Measurements from ENCODE around the gene NDRG2. TPM values are rescaled to one million over a fixed set of nuclear protein-coding genes. Genes with fewer than 3 reads are reported as not detected.
"Not testable (repeated sequence)": the region's sequence is repeated elsewhere in the genome, so short reads cannot be mapped to it uniquely, and the experiment has no call there.

The NDRG2 gene
- total RNA-seq, 2 donors from 2014 or later: 335 to 360 TPM

GRCh38 chr14:20996521-20996920, 28.3 kb downstream of the NDRG2 start:
- no peak for TF ChIP-seq CTCF (IDR thresholded peaks at IDR 0.05)
- no peak for DNase-seq (ENCODE audit: low spot score)
- no peak overlapping the region for H3K27ac ChIP-seq
- H3K4me3 ChIP-seq: no peak overlapping the region
- H3K27me3 ChIP-seq: no peaks in the 10 kb centered on the region
- peaks cover 0 to 6% of the 10 kb centered on the region in 2 donors for H3K4me1 ChIP-seq
- no peaks in the 10 kb centered on the region for H3K9me3 ChIP-seq
- H3K36me3 ChIP-seq: peaks cover 56% of the 10 kb centered on the region

GRCh38 chr14:20989787-20990600, 34.9 kb downstream of the NDRG2 start, which contains the start of gene METTL17:
TSS of gene METTL17 (plus strand) at chr14:20989980. CDS start at chr14:20990003, 23 bp downstream.
- Histone ChIP-seq H3K4me1 (peaks cover 0 to 25% of the 10 kb centered on the region in 2 donors), H3K27ac (peak within 1 kb of the TSS; percentile 79 to 87), H3K27me3 (no peaks in the 10 kb centered on the region), H3K36me3 (peaks cover 33% of the 10 kb centered on the region), H3K9me3 (no peaks in the 10 kb centered on the region), H3K4me3 (peak within 1 kb of the TSS; percentile 74 to 98)
- TF ChIP-seq CTCF (IDR thresholded peaks at IDR 0.05): no peak
- DNase-seq (ENCODE audit: low spot score): peak; percentile 96

GRCh38 chr14:20989471-20989786, 35.4 kb downstream of the NDRG2 start:
- DNase-seq (ENCODE audit: low spot score): no peak
- Histone ChIP-seq H3K36me3 (peaks cover 27% of the 10 kb centered on the region), H3K4me3 (peak overlapping the region; percentile 74 to 98), H3K4me1 (peaks cover 0 to 25% of the 10 kb centered on the region in 2 donors), H3K9me3 (no peaks in the 10 kb centered on the region), H3K27ac (peak overlapping the region; percentile 79 to 87), H3K27me3 (no peaks in the 10 kb centered on the region)
- TF ChIP-seq CTCF (IDR thresholded peaks at IDR 0.05): no peak

- Histone ChIP-seq H3K27ac (peak overlapping the region; percentile 79 to 87), H3K4me3 (peak overlapping the region; percentile 74 to 98), H3K4me1 (peaks cover 0 to 25% of the 10 kb centered on the region in 2 donors), H3K27me3 (no peaks in the 10 kb centered on the region), H3K9me3 (no peaks in the 10 kb centered on the region), H3K36me3 (peaks cover 22% of the 10 kb centered on the region)
- TF ChIP-seq CTCF (IDR thresholded peaks at IDR 0.05): no peak
- no peak for DNase-seq (ENCODE audit: low spot score)
Observed at GRCh38 chr14:20988717-20989470, 36.0 kb downstream of the NDRG2 start.

GRCh38 chr14:20986811-20987210, 38.0 kb downstream of the NDRG2 start:
- Histone ChIP-seq H3K27me3 (no peaks in the 10 kb centered on the region), H3K9me3 (no peaks in the 10 kb centered on the region), H3K27ac (peak overlapping the region in 1 of 2 donors; percentile 36), H3K36me3 (peaks cover 1% of the 10 kb centered on the region), H3K4me3 (no peak overlapping the region), H3K4me1 (peaks cover 0 to 22% of the 10 kb centered on the region in 2 donors)
- DNase-seq (ENCODE audit: low spot score): peak; percentile 64
- TF ChIP-seq CTCF (IDR thresholded peaks at IDR 0.05): no peak

GRCh38 chr14:20985650-20986049, 39.2 kb downstream of the NDRG2 start:
- not testable (repeated sequence) for H3K27me3 ChIP-seq; DNase-seq (ENCODE audit: low spot score); H3K4me3 ChIP-seq; H3K27ac ChIP-seq; H3K9me3 ChIP-seq; H3K36me3 ChIP-seq
- peaks cover 0 to 10% of the 10 kb centered on the region in 2 donors for H3K4me1 ChIP-seq

Measured in right atrium auricular region (tissue), 2 donors.